Effector memory CD4-positive, alpha-beta T cell (primary cell): ENCODE measurements around the gene STOML3.

ENCODE experiments used
- DNase-seq, 3 donors: peaks; one replicate each; pipeline ENCODE4 v3.0.0-alpha.2; 2020
- H3K27ac ChIP-seq: 2 replicates; pipeline ENCODE4 v1.7.0; 2013; ENCODE audit warnings: mild to moderate bottlenecking, low read length, moderate library complexity; ENCODE audit not compliant: insufficient read depth, poor library complexity, severe bottlenecking
- H3K27me3 ChIP-seq: replicated peaks from 2 replicates; pipeline ENCODE4 v1.7.0; 2013; ENCODE audit warnings: mild to moderate bottlenecking, low read length; ENCODE audit not compliant: insufficient read depth, control insufficient read depth, poor library complexity, severe bottlenecking
- H3K36me3 ChIP-seq: 2 replicates; pipeline ENCODE4 v1.7.0; 2013; ENCODE audit warnings: mild to moderate bottlenecking, low read length, moderate library complexity; ENCODE audit not compliant: control insufficient read depth, insufficient read depth
- H3K4me1 ChIP-seq: 2 replicates; pipeline ENCODE4 v1.7.0; 2013; ENCODE audit warnings: low read length, mild to moderate bottlenecking; ENCODE audit not compliant: control insufficient read depth, insufficient read depth, poor library complexity, severe bottlenecking
- H3K4me3 ChIP-seq: 2 replicates; pipeline ENCODE4 v1.7.0; 2013; ENCODE audit warnings: low read length, low read depth, mild to moderate bottlenecking; ENCODE audit not compliant: insufficient read depth, poor library complexity, severe bottlenecking
- H3K9me3 ChIP-seq: 2 replicates; pipeline ENCODE4 v1.7.0; 2013; ENCODE audit warnings: mild to moderate bottlenecking, low read length, moderate library complexity; ENCODE audit not compliant: control insufficient read depth
- total RNA-seq, 3 donors: gene quantifications; one replicate each; lab custom pipeline; 2026; lab: John Stamatoyannopoulos, UW

STOML3 gene
- total RNA-seq = 0 reads per million in 3 donors

GRCh38 chr13:38990693-38991092, at the start of gene STOML3:
Gene STOML3 (minus strand): TSS chr13:38990831. CDS start chr13:38990721, 110 bp downstream.
- no peak within 1 kb of the TSS for H3K27ac ChIP-seq
- H3K36me3 ChIP-seq = no peaks in the 10 kb centered on the region
- H3K4me3 ChIP-seq = no peak within 1 kb of the TSS
- H3K4me1 ChIP-seq = no peaks in the 10 kb centered on the region
- H3K9me3 ChIP-seq = no peaks in the 10 kb centered on the region
- DNase-seq = no peak
- H3K27me3 ChIP-seq = no peaks in the 10 kb centered on the region

GRCh38 chr13:39040206-39040605, 49.6 kb upstream of the STOML3 start:
- no peak for DNase-seq

GRCh38 chr13:39039041-39039440, 48.4 kb upstream of the STOML3 start:
- Histone ChIP-seq H3K4me1 (peaks cover 11% of the 10 kb centered on the region), H3K27ac (no peak overlapping the region)

More at GRCh38 chr13:39040206-39040605, 49.6 kb upstream of the STOML3 start:
- H3K36me3 ChIP-seq = no peaks in the 10 kb centered on the region
- no peaks in the 10 kb centered on the region for H3K9me3 ChIP-seq
- peaks cover 4% of the 10 kb centered on the region for H3K4me1 ChIP-seq
- no peaks in the 10 kb centered on the region for H3K27me3 ChIP-seq
- no peak overlapping the region for H3K4me3 ChIP-seq
- H3K27ac ChIP-seq = no peak overlapping the region

GRCh38 chr13:39038569-39039030, 48.0 kb upstream of the STOML3 start:
- DNase-seq = peak; percentile 18 to 36 (median 33)
- Histone ChIP-seq H3K4me1 (peaks cover 14% of the 10 kb centered on the region), H3K27me3 (no peaks in the 10 kb centered on the region), H3K9me3 (no peaks in the 10 kb centered on the region), H3K36me3 (no peaks in the 10 kb centered on the region), H3K4me3 (peak overlapping the region; percentile 83), H3K27ac (peak overlapping the region; percentile 85)

More at GRCh38 chr13:39039041-39039440, 48.4 kb upstream of the STOML3 start:
- no peak for DNase-seq
- Histone ChIP-seq H3K9me3 (no peaks in the 10 kb centered on the region), H3K27me3 (no peaks in the 10 kb centered on the region), H3K36me3 (no peaks in the 10 kb centered on the region), H3K4me3 (peak overlapping the region; percentile 83)

- Histone ChIP-seq H3K36me3 (no peaks in the 10 kb centered on the region), H3K4me3 (peak within 1 kb of the TSS; percentile 83), H3K27ac (peak within 1 kb of the TSS; percentile 85), H3K9me3 (no peaks in the 10 kb centered on the region), H3K4me1 (peaks cover 14% of the 10 kb centered on the region), H3K27me3 (no peaks in the 10 kb centered on the region)
- DNase-seq = peak; percentile 63 to 75 (median 68)
Measured at GRCh38 chr13:39037880-39038568, 47.4 kb upstream of the STOML3 start, which contains the start of the genes NHLRC3 and PROSER1. Gene NHLRC3 (plus strand): TSS chr13:39038456. CDS start chr13:39038640, 184 bp downstream. Gene PROSER1 (minus strand): TSS chr13:39038089. CDS start chr13:39037242, 847 bp downstream.

GRCh38 chr13:39037410-39037879, 46.8 kb upstream of the STOML3 start:
- Histone ChIP-seq H3K9me3 (no peaks in the 10 kb centered on the region), H3K36me3 (no peaks in the 10 kb centered on the region), H3K27ac (peak overlapping the region; percentile 85), H3K27me3 (no peaks in the 10 kb centered on the region), H3K4me1 (peaks cover 14% of the 10 kb centered on the region), H3K4me3 (peak overlapping the region; percentile 83)
- DNase-seq = no peak

GRCh38 chr13:39036212-39036611, 45.6 kb upstream of the STOML3 start:
- H3K27me3 ChIP-seq = no peaks in the 10 kb centered on the region
- H3K4me1 ChIP-seq = peaks cover 14% of the 10 kb centered on the region
- peaks cover 3% of the 10 kb centered on the region for H3K36me3 ChIP-seq
- no peak for DNase-seq
- H3K27ac ChIP-seq = no peak overlapping the region
- H3K4me3 ChIP-seq = peak overlapping the region; percentile 83
- H3K9me3 ChIP-seq = no peaks in the 10 kb centered on the region

- Histone ChIP-seq H3K27ac (no peak overlapping the region), H3K4me3 (peak overlapping the region; percentile 83), H3K4me1 (peaks cover 14% of the 10 kb centered on the region), H3K36me3 (peaks cover 6% of the 10 kb centered on the region), H3K9me3 (no peaks in the 10 kb centered on the region), H3K27me3 (no peaks in the 10 kb centered on the region)
- DNase-seq = no peak
Measured at GRCh38 chr13:39035799-39036198, 45.2 kb upstream of the STOML3 start.

GRCh38 chr13:39035204-39035603, 44.6 kb upstream of the STOML3 start:
- H3K9me3 ChIP-seq = no peaks in the 10 kb centered on the region
- H3K36me3 ChIP-seq = peaks cover 9% of the 10 kb centered on the region
- no peaks in the 10 kb centered on the region for H3K27me3 ChIP-seq
- no peak overlapping the region for H3K27ac ChIP-seq
- no peak for DNase-seq
- H3K4me1 ChIP-seq = peaks cover 14% of the 10 kb centered on the region
- H3K4me3 ChIP-seq = peak overlapping the region; percentile 83

- no peaks in the 10 kb centered on the region for H3K9me3 ChIP-seq
- peaks cover 9% of the 10 kb centered on the region for H3K36me3 ChIP-seq
- H3K4me1 ChIP-seq = peaks cover 14% of the 10 kb centered on the region
- no peak overlapping the region for H3K27ac ChIP-seq
- H3K4me3 ChIP-seq = no peak overlapping the region
- no peaks in the 10 kb centered on the region for H3K27me3 ChIP-seq
- no peak for DNase-seq
Measured at GRCh38 chr13:39034085-39034484, 43.5 kb upstream of the STOML3 start.
